Suprapubic skin (tissue), 4 donors: ENCODE results near the gene C19orf53. TPM values are rescaled to one million over a fixed set of nuclear protein-coding genes. Genes with fewer than 3 reads are reported as not detected.
A peak's percentile ranks its signal among the peaks of the same experiment; 100 is the strongest.
"Not testable (repeated sequence)": the region's sequence is repeated elsewhere in the genome, so short reads cannot be mapped to it uniquely, and the experiment has no call there.

Experiments used
- DNase-seq, 2 donors: peaks; one replicate each; pipeline ENCODE4 v3.0.0-alpha.2; 2019; ENCODE audit warnings: low spot score in 2 of 2
- H3K27ac ChIP-seq: fragments of 200-600 bp; sonication (generic); one replicate; pipeline ENCODE4 v1.5.1; 2019
- H3K27me3 ChIP-seq: fragments of 200-600 bp; sonication (generic); one replicate; pipeline ENCODE4 v1.5.1; 2019
- H3K36me3 ChIP-seq: fragments of 200-600 bp; sonication (generic); one replicate; pipeline ENCODE4 v1.5.1; 2019
- H3K4me1 ChIP-seq: fragments of 200-600 bp; sonication (generic); one replicate; pipeline ENCODE4 v1.5.1; 2019
- H3K4me3 ChIP-seq: fragments of 200-600 bp; sonication (generic); one replicate; pipeline ENCODE4 v1.5.1; 2019; ENCODE audit warnings: mild to moderate bottlenecking
- H3K9me3 ChIP-seq: fragments of 200-600 bp; sonication (generic); one replicate; pipeline ENCODE4 v1.5.1; 2019
- CTCF ChIP-seq, 2 donors: fragments of 200-600 bp in 1 of 2; fragments of 450-650 bp in 1 of 2; sonication (generic) in 1 of 2; IDR thresholded peaks; one replicate each; pipeline ENCODE4 v1.5.1; 2016 to 2019; ENCODE audit warnings: antibody characterized with exemption in 2 of 2, mild to moderate bottlenecking in 1 of 2, moderate library complexity in 1 of 2
- EP300 ChIP-seq: sonication (generic); formaldehyde crosslinking; IDR thresholded peaks from one replicate; pipeline ENCODE4 v1.6.1; 2017; ENCODE audit warnings: antibody characterized with exemption
- POLR2A ChIP-seq, 2 donors: fragments of 450-650 bp; IDR thresholded peaks; one replicate each; pipeline ENCODE4 v1.6.1; 2017; ENCODE audit warnings: antibody characterized with exemption in 2 of 2, mild to moderate bottlenecking in 2 of 2, moderate library complexity in 2 of 2
- POLR2AphosphoS5 ChIP-seq, 3 donors: sonication (generic); formaldehyde crosslinking; IDR thresholded peaks; one replicate each; pipeline ENCODE4 v1.6.1; 2017; ENCODE audit warnings: antibody characterized with exemption in 3 of 3
- WGBS: methylation state at CpG from one replicate; pipeline ENCODE4 v1.1.5; 2018; 5-methylcytosine and 5-hydroxymethylcytosine counted together
- total RNA-seq, 4 donors: library from RNA; depleted of rRNA; stranded (reverse); fragments of >200 nt; gene quantifications; one replicate each; pipeline ENCODE4 v1.1.0, GENCODE V29; 2016

The C19orf53 gene
- total RNA-seq, 4 donors from 2014 or later = 84.2 to 150 (median 124) TPM

GRCh38 chr19:13783565-13784500, 9.6 kb downstream of the C19orf53 start:
- no peaks in the 10 kb centered on the region for H3K9me3 ChIP-seq
- DNase-seq = no peak
- peaks cover 8% of the 10 kb centered on the region for H3K36me3 ChIP-seq
- no peak for TF ChIP-seq EP300
- no peak for TF ChIP-seq CTCF (IDR thresholded peaks at IDR 0.05)
- no peak for TF ChIP-seq POLR2A (IDR thresholded peaks at IDR 0.05)
- TF ChIP-seq POLR2AphosphoS5 (IDR thresholded peaks at IDR 0.05) = no peak
- no peaks in the 10 kb centered on the region for H3K27me3 ChIP-seq
- H3K27ac ChIP-seq = no peak overlapping the region
- H3K4me3 ChIP-seq = no peak overlapping the region
- peaks cover 40% of the 10 kb centered on the region for H3K4me1 ChIP-seq
- WGBS = 87% methylated on average over 18 of the region's 18 CpGs

GRCh38 chr19:13784731-13785452, 10.6 kb downstream of the C19orf53 start:
- TF ChIP-seq CTCF (IDR thresholded peaks at IDR 0.05) (peak; percentile 20 to 55), EP300 (no peak)
- Histone ChIP-seq H3K9me3 (no peaks in the 10 kb centered on the region), H3K36me3 (no peaks in the 10 kb centered on the region), H3K27me3 (no peaks in the 10 kb centered on the region), H3K27ac (peak overlapping the region; percentile 14), H3K4me1 (peaks cover 42% of the 10 kb centered on the region), H3K4me3 (no peak overlapping the region)
- WGBS = 18% methylated on average over 17 of the region's 17 CpGs
- no peak for DNase-seq

GRCh38 chr19:13788991-13789390, 14.7 kb downstream of the C19orf53 start:
- peaks cover 38% of the 10 kb centered on the region for H3K4me1 ChIP-seq
- H3K4me3 ChIP-seq = no peak overlapping the region
- peak overlapping the region; percentile 75 for H3K27ac ChIP-seq
- H3K36me3 ChIP-seq = no peaks in the 10 kb centered on the region
- no peak for DNase-seq
- WGBS = 48% methylated on average over 8 of the region's 8 CpGs
- no peaks in the 10 kb centered on the region for H3K27me3 ChIP-seq
- no peaks in the 10 kb centered on the region for H3K9me3 ChIP-seq
- no peak for TF ChIP-seq CTCF (IDR thresholded peaks at IDR 0.05)
- no peak for TF ChIP-seq POLR2AphosphoS5 (IDR thresholded peaks at IDR 0.05)
- TF ChIP-seq POLR2A (IDR thresholded peaks at IDR 0.05) = no peak
- TF ChIP-seq EP300 = no peak

GRCh38 chr19:13790354-13790753, 16.1 kb downstream of the C19orf53 start:
- Histone ChIP-seq H3K4me1 (peaks cover 36% of the 10 kb centered on the region), H3K9me3 (no peaks in the 10 kb centered on the region), H3K27me3 (no peaks in the 10 kb centered on the region), H3K36me3 (no peaks in the 10 kb centered on the region), H3K4me3 (no peak overlapping the region), H3K27ac (no peak overlapping the region)
- TF ChIP-seq EP300 (no peak), CTCF (IDR thresholded peaks at IDR 0.05) (no peak), POLR2AphosphoS5 (IDR thresholded peaks at IDR 0.05) (no peak), POLR2A (IDR thresholded peaks at IDR 0.05) (no peak)
- no peak for DNase-seq
- WGBS = 70% methylated on average over 8 of the region's 8 CpGs

- H3K9me3 ChIP-seq, H3K27me3 ChIP-seq, DNase-seq, H3K36me3 ChIP-seq, H3K4me3 ChIP-seq: not testable (repeated sequence)
- H3K27ac ChIP-seq = peak overlapping the region; percentile 54
- H3K4me1 ChIP-seq = peaks cover 47% of the 10 kb centered on the region
- 81% methylated on average over 9 of the region's 9 CpGs for WGBS
These were observed 19.1 kb downstream of the C19orf53 start for GRCh38 chr19:13793317-13793716.
